ENCODE data around the gene BICC1.

DNA sequence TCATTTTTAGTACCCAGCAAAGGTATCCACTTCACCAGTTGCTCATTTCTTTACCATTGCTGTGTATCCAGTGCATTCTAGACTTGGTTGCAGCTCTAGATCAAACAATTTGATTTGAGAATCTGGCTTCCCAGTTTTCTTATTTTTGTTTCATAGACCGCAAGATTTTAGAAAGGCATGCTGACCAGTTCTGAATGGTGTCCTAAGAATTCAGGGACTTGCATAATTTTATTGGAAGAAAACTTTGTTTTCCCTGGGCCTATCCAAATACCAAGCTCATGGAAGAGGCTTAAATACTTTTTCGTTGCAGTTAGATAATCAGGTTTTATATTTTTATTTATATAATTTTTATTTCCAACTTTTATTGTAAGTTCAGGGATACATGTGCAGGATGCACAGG is 58.3 kb downstream of the BICC1 start:
- TF ChIP-seq, protein P1, sequence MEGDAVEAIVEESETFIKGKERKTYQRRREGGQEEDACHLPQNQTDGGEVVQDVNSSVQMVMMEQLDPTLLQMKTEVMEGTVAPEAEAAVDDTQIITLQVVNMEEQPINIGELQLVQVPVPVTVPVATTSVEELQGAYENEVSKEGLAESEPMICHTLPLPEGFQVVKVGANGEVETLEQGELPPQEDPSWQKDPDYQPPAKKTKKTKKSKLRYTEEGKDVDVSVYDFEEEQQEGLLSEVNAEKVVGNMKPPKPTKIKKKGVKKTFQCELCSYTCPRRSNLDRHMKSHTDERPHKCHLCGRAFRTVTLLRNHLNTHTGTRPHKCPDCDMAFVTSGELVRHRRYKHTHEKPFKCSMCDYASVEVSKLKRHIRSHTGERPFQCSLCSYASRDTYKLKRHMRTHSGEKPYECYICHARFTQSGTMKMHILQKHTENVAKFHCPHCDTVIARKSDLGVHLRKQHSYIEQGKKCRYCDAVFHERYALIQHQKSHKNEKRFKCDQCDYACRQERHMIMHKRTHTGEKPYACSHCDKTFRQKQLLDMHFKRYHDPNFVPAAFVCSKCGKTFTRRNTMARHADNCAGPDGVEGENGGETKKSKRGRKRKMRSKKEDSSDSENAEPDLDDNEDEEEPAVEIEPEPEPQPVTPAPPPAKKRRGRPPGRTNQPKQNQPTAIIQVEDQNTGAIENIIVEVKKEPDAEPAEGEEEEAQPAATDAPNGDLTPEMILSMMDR (conservative IDR thresholded peaks at IDR 0.05; ENCODE audit: low read depth, low read length), result no peak
- TF ChIP-seq EZH2 (IDR thresholded peaks at IDR 0.05; ENCODE audit: low read length, unreplicated experiment) (no peak), EZH2phosphoT487 (IDR thresholded peaks at IDR 0.05; ENCODE audit: borderline replicate concordance, low read length) (no peak)

All from PC-3 (cell line).